ENCODE measurements around the gene PDK1. TPM values are rescaled to one million over a fixed set of nuclear protein-coding genes. Genes with fewer than 3 reads are reported as not detected.
"Not testable (repeated sequence)": the region's sequence is repeated elsewhere in the genome, so short reads cannot be mapped to it uniquely, and the experiment has no call there.

Gene PDK1
- total RNA-seq, 1 experiment from 2014 or later = 11.7 TPM

GRCh38 chr2:172533687-172534086 is 22.2 kb upstream of the PDK1 start:
- no peak for ATAC-seq
- in situ Hi-C loops (cut with HindIII; ENCODE audit: low pct_unique_long_range_greater_than_20kb, low sequenced_read_pairs) (no loop called here), intact Hi-C loops (cut with micrococcal nuclease; ENCODE audit: unreplicated experiment) (no loop called here)
- ChIA-PET POLR2A (no interaction called here), CTCF (no interaction called here)
- no peaks in the 10 kb centered on the region for H3K9me3 ChIP-seq (ENCODE audit: control insufficient read depth, insufficient read depth, low read depth, low read length)
- H3K27me3 ChIP-seq (ENCODE audit: control insufficient read depth, insufficient read depth, low read length) = no peaks in the 10 kb centered on the region
- no peaks in the 10 kb centered on the region for H3K4me1 ChIP-seq (ENCODE audit: control insufficient read depth, insufficient read depth, low read length)
- H3K36me3 ChIP-seq (ENCODE audit: control insufficient read depth, insufficient read depth, low read length) = no peaks in the 10 kb centered on the region
- DNase-seq (ENCODE audit: low read depth, low spot score) = no peak
- BruUV-seq (replicated peaks) = no TSS peak
- no peak overlapping the region for H3K27ac ChIP-seq (ENCODE audit: low read length)
- TF ChIP-seq POLR2AphosphoS5 (IDR thresholded peaks at IDR 0.05; ENCODE audit: low read depth, low read length) (no peak), REST (IDR thresholded peaks at IDR 0.05; ENCODE audit: insufficient read depth in 1 of 2, low read depth in 2 of 2, low read length in 1 of 2) (no peak), TCF7L2 (IDR thresholded peaks at IDR 0.05; ENCODE audit: low read depth, low read length) (no peak), CTCF (IDR thresholded peaks at IDR 0.05) (no peak), SIN3A (IDR thresholded peaks at IDR 0.05; ENCODE audit: borderline replicate concordance, insufficient read depth, low read depth, low read length) (no peak)
- no peak overlapping the region for H3K4me3 ChIP-seq (ENCODE audit: low read depth in 2 of 2, low read length in 2 of 2)

- Histone ChIP-seq H3K4me1 (ENCODE audit: control insufficient read depth, insufficient read depth, low read length) (no peaks in the 10 kb centered on the region), H3K36me3 (ENCODE audit: control insufficient read depth, insufficient read depth, low read length) (no peaks in the 10 kb centered on the region), H3K27me3 (ENCODE audit: control insufficient read depth, insufficient read depth, low read length) (no peaks in the 10 kb centered on the region), H3K27ac (ENCODE audit: low read length) (no peak overlapping the region), H3K4me3 (ENCODE audit: low read depth in 2 of 2, low read length in 2 of 2) (no peak overlapping the region), H3K9me3 (ENCODE audit: control insufficient read depth, insufficient read depth, low read depth, low read length) (no peaks in the 10 kb centered on the region; the same call in 1 of the 2 replicates)
- no TSS peak for BruUV-seq (replicated peaks)
- intact Hi-C loops (cut with micrococcal nuclease; ENCODE audit: unreplicated experiment) (no loop called here), in situ Hi-C loops (cut with HindIII; ENCODE audit: low pct_unique_long_range_greater_than_20kb, low sequenced_read_pairs) (no loop called here)
- TF ChIP-seq POLR2AphosphoS5 (IDR thresholded peaks at IDR 0.05; ENCODE audit: low read depth, low read length) = no peak
- no peak for TF ChIP-seq REST (IDR thresholded peaks at IDR 0.05; ENCODE audit: insufficient read depth in 1 of 2, low read depth in 2 of 2, low read length in 1 of 2)
- no peak for TF ChIP-seq SIN3A (IDR thresholded peaks at IDR 0.05; ENCODE audit: borderline replicate concordance, insufficient read depth, low read depth, low read length)
- TF ChIP-seq CTCF (IDR thresholded peaks at IDR 0.05) = no peak
- TF ChIP-seq TCF7L2 (IDR thresholded peaks at IDR 0.05; ENCODE audit: low read depth, low read length) = no peak
- DNase-seq (ENCODE audit: low read depth, low spot score) (no peak), ATAC-seq (no peak)
- ChIA-PET CTCF (no interaction called here), POLR2A (no interaction called here)
Measured at GRCh38 chr2:172535119-172535518, 20.8 kb upstream of the PDK1 start.

- H3K9me3 ChIP-seq (ENCODE audit: control insufficient read depth, insufficient read depth, low read depth, low read length); in situ Hi-C loops (cut with HindIII; ENCODE audit: low pct_unique_long_range_greater_than_20kb, low sequenced_read_pairs); H3K4me3 ChIP-seq (ENCODE audit: low read depth in 2 of 2, low read length in 2 of 2); H3K27ac ChIP-seq (ENCODE audit: low read length); intact Hi-C loops (cut with micrococcal nuclease; ENCODE audit: unreplicated experiment); CTCF ChIA-PET; H3K4me1 ChIP-seq (ENCODE audit: control insufficient read depth, insufficient read depth, low read length); H3K36me3 ChIP-seq (ENCODE audit: control insufficient read depth, insufficient read depth, low read length); POLR2A ChIA-PET; ATAC-seq; H3K27me3 ChIP-seq (ENCODE audit: control insufficient read depth, insufficient read depth, low read length); BruUV-seq (replicated peaks); DNase-seq (ENCODE audit: low read depth, low spot score): not testable (repeated sequence)
Measured at GRCh38 chr2:172537851-172538250, 18.0 kb upstream of the PDK1 start.
